Measurements from ENCODE around the gene HNRNPDL. TPM values are rescaled to one million over a fixed set of nuclear protein-coding genes. Genes with fewer than 3 reads are reported as not detected.

Gene HNRNPDL
- total RNA-seq, 1 experiment from 2014 or later: 346 TPM

DNA sequence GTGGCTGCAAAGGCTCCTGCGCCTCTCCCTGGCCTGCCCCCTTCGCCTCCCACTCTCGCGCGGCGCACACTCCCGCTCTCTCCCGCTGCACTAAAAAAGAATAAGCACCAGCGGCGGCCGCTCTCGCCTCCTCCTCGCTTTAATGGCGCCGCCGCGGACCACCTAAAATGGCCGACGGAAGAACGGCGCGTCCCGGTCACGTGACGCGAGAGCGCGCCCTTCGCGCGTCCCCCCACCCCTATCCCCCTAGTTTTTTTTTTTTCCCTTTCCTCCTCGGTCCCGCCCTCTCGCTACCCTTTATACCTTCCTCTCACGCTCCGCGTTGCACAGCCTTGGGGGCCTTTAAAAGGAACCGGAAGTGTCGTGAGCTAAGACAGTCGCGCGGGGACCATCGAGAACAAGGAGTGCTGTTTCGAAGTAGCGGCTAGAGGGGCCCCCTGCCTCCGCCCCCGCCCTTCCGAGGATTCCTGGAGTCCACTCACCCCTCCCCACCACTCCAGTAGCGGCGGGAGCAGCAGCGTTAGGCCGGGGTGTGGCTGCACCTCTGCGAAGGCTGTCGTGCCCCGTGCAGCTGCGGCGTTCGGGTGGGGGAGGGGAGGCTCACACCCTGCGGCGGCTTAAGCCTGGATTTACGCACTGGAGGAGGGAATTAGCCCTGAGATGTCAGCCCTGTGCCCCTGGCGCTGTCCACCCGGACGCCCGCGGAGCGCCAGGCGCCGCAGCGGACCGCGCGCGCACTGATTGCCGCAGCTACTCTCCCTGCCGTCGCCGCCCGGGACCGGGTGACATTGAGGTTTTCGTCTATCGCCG is 56.2 kb downstream of the HNRNPDL start, which contains the start of gene HNRNPD (continued):
- TF ChIP-seq FOXJ3 (CRISPR knock-in tag; IDR thresholded peaks at IDR 0.05; ENCODE audit: borderline replicate concordance): no peak
- no peak for TF ChIP-seq ZNF532 (CRISPR knock-in tag; IDR thresholded peaks at IDR 0.05; ENCODE audit: borderline replicate concordance)
- TF ChIP-seq, protein P1, sequence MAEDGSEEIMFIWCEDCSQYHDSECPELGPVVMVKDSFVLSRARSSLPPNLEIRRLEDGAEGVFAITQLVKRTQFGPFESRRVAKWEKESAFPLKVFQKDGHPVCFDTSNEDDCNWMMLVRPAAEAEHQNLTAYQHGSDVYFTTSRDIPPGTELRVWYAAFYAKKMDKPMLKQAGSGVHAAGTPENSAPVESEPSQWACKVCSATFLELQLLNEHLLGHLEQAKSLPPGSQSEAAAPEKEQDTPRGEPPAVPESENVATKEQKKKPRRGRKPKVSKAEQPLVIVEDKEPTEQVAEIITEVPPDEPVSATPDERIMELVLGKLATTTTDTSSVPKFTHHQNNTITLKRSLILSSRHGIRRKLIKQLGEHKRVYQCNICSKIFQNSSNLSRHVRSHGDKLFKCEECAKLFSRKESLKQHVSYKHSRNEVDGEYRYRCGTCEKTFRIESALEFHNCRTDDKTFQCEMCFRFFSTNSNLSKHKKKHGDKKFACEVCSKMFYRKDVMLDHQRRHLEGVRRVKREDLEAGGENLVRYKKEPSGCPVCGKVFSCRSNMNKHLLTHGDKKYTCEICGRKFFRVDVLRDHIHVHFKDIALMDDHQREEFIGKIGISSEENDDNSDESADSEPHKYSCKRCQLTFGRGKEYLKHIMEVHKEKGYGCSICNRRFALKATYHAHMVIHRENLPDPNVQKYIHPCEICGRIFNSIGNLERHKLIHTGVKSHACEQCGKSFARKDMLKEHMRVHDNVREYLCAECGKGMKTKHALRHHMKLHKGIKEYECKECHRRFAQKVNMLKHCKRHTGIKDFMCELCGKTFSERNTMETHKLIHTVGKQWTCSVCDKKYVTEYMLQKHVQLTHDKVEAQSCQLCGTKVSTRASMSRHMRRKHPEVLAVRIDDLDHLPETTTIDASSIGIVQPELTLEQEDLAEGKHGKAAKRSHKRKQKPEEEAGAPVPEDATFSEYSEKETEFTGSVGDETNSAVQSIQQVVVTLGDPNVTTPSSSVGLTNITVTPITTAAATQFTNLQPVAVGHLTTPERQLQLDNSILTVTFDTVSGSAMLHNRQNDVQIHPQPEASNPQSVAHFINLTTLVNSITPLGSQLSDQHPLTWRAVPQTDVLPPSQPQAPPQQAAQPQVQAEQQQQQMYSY (CRISPR knock-in tag; IDR thresholded peaks at IDR 0.05): no peak
- 0 out of 2 replicates have a peak, but pooled peaks have one; percentile 61 for TF ChIP-seq MLX (CRISPR knock-in tag; IDR thresholded peaks at IDR 0.05)
- TF ChIP-seq ZNF425 (CRISPR knock-in tag; conservative IDR thresholded peaks at IDR 0.05): no peak
- TF ChIP-seq, protein P2, sequence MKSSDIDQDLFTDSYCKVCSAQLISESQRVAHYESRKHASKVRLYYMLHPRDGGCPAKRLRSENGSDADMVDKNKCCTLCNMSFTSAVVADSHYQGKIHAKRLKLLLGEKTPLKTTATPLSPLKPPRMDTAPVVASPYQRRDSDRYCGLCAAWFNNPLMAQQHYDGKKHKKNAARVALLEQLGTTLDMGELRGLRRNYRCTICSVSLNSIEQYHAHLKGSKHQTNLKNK (CRISPR knock-in tag; IDR thresholded peaks at IDR 0.05): no peak
- TF ChIP-seq, protein P3, sequence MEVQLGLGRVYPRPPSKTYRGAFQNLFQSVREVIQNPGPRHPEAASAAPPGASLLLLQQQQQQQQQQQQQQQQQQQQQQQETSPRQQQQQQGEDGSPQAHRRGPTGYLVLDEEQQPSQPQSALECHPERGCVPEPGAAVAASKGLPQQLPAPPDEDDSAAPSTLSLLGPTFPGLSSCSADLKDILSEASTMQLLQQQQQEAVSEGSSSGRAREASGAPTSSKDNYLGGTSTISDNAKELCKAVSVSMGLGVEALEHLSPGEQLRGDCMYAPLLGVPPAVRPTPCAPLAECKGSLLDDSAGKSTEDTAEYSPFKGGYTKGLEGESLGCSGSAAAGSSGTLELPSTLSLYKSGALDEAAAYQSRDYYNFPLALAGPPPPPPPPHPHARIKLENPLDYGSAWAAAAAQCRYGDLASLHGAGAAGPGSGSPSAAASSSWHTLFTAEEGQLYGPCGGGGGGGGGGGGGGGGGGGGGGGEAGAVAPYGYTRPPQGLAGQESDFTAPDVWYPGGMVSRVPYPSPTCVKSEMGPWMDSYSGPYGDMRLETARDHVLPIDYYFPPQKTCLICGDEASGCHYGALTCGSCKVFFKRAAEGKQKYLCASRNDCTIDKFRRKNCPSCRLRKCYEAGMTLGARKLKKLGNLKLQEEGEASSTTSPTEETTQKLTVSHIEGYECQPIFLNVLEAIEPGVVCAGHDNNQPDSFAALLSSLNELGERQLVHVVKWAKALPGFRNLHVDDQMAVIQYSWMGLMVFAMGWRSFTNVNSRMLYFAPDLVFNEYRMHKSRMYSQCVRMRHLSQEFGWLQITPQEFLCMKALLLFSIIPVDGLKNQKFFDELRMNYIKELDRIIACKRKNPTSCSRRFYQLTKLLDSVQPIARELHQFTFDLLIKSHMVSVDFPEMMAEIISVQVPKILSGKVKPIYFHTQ (CRISPR knock-in tag; IDR thresholded peaks at IDR 0.05): no peak
- no peak for TF ChIP-seq IRF2 (CRISPR knock-in tag; IDR thresholded peaks at IDR 0.05; ENCODE audit: borderline replicate concordance, low read depth)
- TF ChIP-seq, protein P4, sequence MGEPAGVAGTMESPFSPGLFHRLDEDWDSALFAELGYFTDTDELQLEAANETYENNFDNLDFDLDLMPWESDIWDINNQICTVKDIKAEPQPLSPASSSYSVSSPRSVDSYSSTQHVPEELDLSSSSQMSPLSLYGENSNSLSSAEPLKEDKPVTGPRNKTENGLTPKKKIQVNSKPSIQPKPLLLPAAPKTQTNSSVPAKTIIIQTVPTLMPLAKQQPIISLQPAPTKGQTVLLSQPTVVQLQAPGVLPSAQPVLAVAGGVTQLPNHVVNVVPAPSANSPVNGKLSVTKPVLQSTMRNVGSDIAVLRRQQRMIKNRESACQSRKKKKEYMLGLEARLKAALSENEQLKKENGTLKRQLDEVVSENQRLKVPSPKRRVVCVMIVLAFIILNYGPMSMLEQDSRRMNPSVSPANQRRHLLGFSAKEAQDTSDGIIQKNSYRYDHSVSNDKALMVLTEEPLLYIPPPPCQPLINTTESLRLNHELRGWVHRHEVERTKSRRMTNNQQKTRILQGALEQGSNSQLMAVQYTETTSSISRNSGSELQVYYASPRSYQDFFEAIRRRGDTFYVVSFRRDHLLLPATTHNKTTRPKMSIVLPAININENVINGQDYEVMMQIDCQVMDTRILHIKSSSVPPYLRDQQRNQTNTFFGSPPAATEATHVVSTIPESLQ (CRISPR knock-in tag; IDR thresholded peaks at IDR 0.05): no peak
- TF ChIP-seq, protein P5, sequence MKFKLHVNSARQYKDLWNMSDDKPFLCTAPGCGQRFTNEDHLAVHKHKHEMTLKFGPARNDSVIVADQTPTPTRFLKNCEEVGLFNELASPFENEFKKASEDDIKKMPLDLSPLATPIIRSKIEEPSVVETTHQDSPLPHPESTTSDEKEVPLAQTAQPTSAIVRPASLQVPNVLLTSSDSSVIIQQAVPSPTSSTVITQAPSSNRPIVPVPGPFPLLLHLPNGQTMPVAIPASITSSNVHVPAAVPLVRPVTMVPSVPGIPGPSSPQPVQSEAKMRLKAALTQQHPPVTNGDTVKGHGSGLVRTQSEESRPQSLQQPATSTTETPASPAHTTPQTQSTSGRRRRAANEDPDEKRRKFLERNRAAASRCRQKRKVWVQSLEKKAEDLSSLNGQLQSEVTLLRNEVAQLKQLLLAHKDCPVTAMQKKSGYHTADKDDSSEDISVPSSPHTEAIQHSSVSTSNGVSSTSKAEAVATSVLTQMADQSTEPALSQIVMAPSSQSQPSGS (CRISPR knock-in tag; IDR thresholded peaks at IDR 0.05; ENCODE audit: borderline replicate concordance, low read depth): no peak
- peak; percentile 71 for TF ChIP-seq FOXP1 (CRISPR knock-in tag; IDR thresholded peaks at IDR 0.05; ENCODE audit: borderline replicate concordance)
- no peak; the same call in 1 of the 2 replicates for TF ChIP-seq E2F4 (CRISPR knock-in tag; IDR thresholded peaks at IDR 0.05; ENCODE audit: borderline replicate concordance, low read depth)
- TF ChIP-seq PREB (CRISPR knock-in tag; IDR thresholded peaks at IDR 0.05; ENCODE audit: borderline replicate concordance): no peak; the same call in 1 of the 2 replicates
- TF ChIP-seq SOX15 (CRISPR knock-in tag; IDR thresholded peaks at IDR 0.05): no peak
- TF ChIP-seq ETV6 (CRISPR knock-in tag; IDR thresholded peaks at IDR 0.05): peak; percentile 95

Measured in WTC11 (cell line).